Activated T-helper 2 cell treated with anti-CD3 and anti-CD28 coated beads, Interferon-gamma antibody, Interleukin-2, Interleukin-4, amounts not matched to agents 10 μg/mL and 5 μg/mL and 100 μg/mL, durations not matched to agents 14 hours and 24 hours and 36 hours (primary cell): ENCODE results near the gene FARP2. TPM values are rescaled to one million over a fixed set of nuclear protein-coding genes. Genes with fewer than 3 reads are reported as not detected.

Experiments
- DNase-seq: peaks from one replicate; pipeline ENCODE4 v3.0.0; 2021; ENCODE audit warnings: low spot score
- H3K27ac Mint-ChIP-seq: one replicate; pipeline ENCODE4 v1.8.0; 2021; ENCODE audit warnings: mixed read lengths
- H3K27me3 Mint-ChIP-seq: one replicate; pipeline ENCODE4 v1.8.0; 2021; ENCODE audit warnings: low read depth, mixed read lengths
- H3K36me3 Mint-ChIP-seq: one replicate; pipeline ENCODE4 v1.8.0; 2021; ENCODE audit warnings: low read depth, mixed read lengths
- H3K4me1 Mint-ChIP-seq: one replicate; pipeline ENCODE4 v1.8.0; 2021; ENCODE audit warnings: low read depth, mixed read lengths
- H3K4me3 Mint-ChIP-seq: one replicate; pipeline ENCODE4 v1.8.0; 2021; ENCODE audit warnings: low read depth, mild to moderate bottlenecking, moderate library complexity, mixed read lengths
- H3K9me3 Mint-ChIP-seq: one replicate; pipeline ENCODE4 v1.8.0; 2021; ENCODE audit warnings: mixed read lengths
- intact Hi-C: fragments of 100-400 bp; cut with micrococcal nuclease; formaldehyde crosslinking; loops from one replicate; pipeline ENCODE4 v1.15.1; 2023
- total RNA-seq: library from RNA; stranded (reverse); gene quantifications from 2 replicates; pipeline ENCODE4 v1.2.3, GENCODE V29; 2022

Gene FARP2
- total RNA-seq, 1 donor from 2014 or later = 38.1 TPM

- intact Hi-C loops = no loop called here
- no peak for DNase-seq
- Mint-ChIP-seq H3K27ac (no peak overlapping the region), H3K9me3 (no peaks in the 10 kb centered on the region), H3K27me3 (no peaks in the 10 kb centered on the region), H3K36me3 (peaks cover 69% of the 10 kb centered on the region), H3K4me3 (no peak overlapping the region), H3K4me1 (peaks cover 8% of the 10 kb centered on the region)
Measured at GRCh38 chr2:241330616-241330981, 25.5 kb upstream of the FARP2 start.

GRCh38 chr2:241334813-241335212, 21.3 kb upstream of the FARP2 start:
- DNase-seq = no peak
- Mint-ChIP-seq H3K36me3 (peaks cover 65% of the 10 kb centered on the region), H3K27ac (no peak overlapping the region), H3K4me1 (peaks cover 20% of the 10 kb centered on the region), H3K9me3 (no peaks in the 10 kb centered on the region), H3K4me3 (no peak overlapping the region), H3K27me3 (no peaks in the 10 kb centered on the region)
- intact Hi-C loops = no loop called here

- intact Hi-C loops = no loop called here
- Mint-ChIP-seq H3K36me3 (peaks cover 78% of the 10 kb centered on the region), H3K9me3 (no peaks in the 10 kb centered on the region), H3K4me3 (no peak overlapping the region), H3K27ac (no peak overlapping the region), H3K27me3 (no peaks in the 10 kb centered on the region), H3K4me1 (peaks cover 30% of the 10 kb centered on the region)
- DNase-seq = no peak
Measured at GRCh38 chr2:241339839-241340630, 16.1 kb upstream of the FARP2 start.

- peaks cover 85% of the 10 kb centered on the region for H3K36me3 Mint-ChIP-seq
- peaks cover 28% of the 10 kb centered on the region for H3K4me1 Mint-ChIP-seq
- no peak for DNase-seq
- H3K27ac Mint-ChIP-seq = peak overlapping the region; percentile 75
- no peak overlapping the region for H3K4me3 Mint-ChIP-seq
- H3K9me3 Mint-ChIP-seq = no peaks in the 10 kb centered on the region
- intact Hi-C loops = no loop called here
- no peaks in the 10 kb centered on the region for H3K27me3 Mint-ChIP-seq
Measured at GRCh38 chr2:241340631-241341163, 15.4 kb upstream of the FARP2 start.

- no peaks in the 10 kb centered on the region for H3K9me3 Mint-ChIP-seq
- peaks cover 80% of the 10 kb centered on the region for H3K36me3 Mint-ChIP-seq
- no peak overlapping the region for H3K4me3 Mint-ChIP-seq
- DNase-seq = no peak
- intact Hi-C loops = no loop called here
- H3K27me3 Mint-ChIP-seq = no peaks in the 10 kb centered on the region
- no peak overlapping the region for H3K27ac Mint-ChIP-seq
- peaks cover 12% of the 10 kb centered on the region for H3K4me1 Mint-ChIP-seq
Measured at GRCh38 chr2:241344925-241345651, 11.0 kb upstream of the FARP2 start.

- H3K27ac Mint-ChIP-seq = no peak overlapping the region
- DNase-seq = no peak
- peaks cover 4% of the 10 kb centered on the region for H3K4me1 Mint-ChIP-seq
- intact Hi-C loops = no loop called here
- H3K36me3 Mint-ChIP-seq = peaks cover 77% of the 10 kb centered on the region
- H3K27me3 Mint-ChIP-seq = no peaks in the 10 kb centered on the region
- H3K4me3 Mint-ChIP-seq = no peak overlapping the region
- no peaks in the 10 kb centered on the region for H3K9me3 Mint-ChIP-seq
Measured at GRCh38 chr2:241349941-241350340, 6.1 kb upstream of the FARP2 start.

GRCh38 chr2:241350530-241350877, 5.6 kb upstream of the FARP2 start:
- intact Hi-C loops = no loop called here
- no peak overlapping the region for H3K27ac Mint-ChIP-seq

GRCh38 chr2:241350878-241351639, 5.0 kb upstream of the FARP2 start:
- H3K27me3 Mint-ChIP-seq = no peaks in the 10 kb centered on the region
- H3K27ac Mint-ChIP-seq = no peak overlapping the region
- DNase-seq = no peak
- peaks cover 4% of the 10 kb centered on the region for H3K4me1 Mint-ChIP-seq
- H3K9me3 Mint-ChIP-seq = no peaks in the 10 kb centered on the region
- H3K4me3 Mint-ChIP-seq = no peak overlapping the region
- H3K36me3 Mint-ChIP-seq = peaks cover 67% of the 10 kb centered on the region
- intact Hi-C loops = no loop called here

More at GRCh38 chr2:241350530-241350877, 5.6 kb upstream of the FARP2 start:
- H3K9me3 Mint-ChIP-seq = no peaks in the 10 kb centered on the region
- DNase-seq = no peak
- no peak overlapping the region for H3K4me3 Mint-ChIP-seq
- peaks cover 72% of the 10 kb centered on the region for H3K36me3 Mint-ChIP-seq
- peaks cover 4% of the 10 kb centered on the region for H3K4me1 Mint-ChIP-seq
- no peaks in the 10 kb centered on the region for H3K27me3 Mint-ChIP-seq

- DNase-seq = no peak
- Mint-ChIP-seq H3K9me3 (no peaks in the 10 kb centered on the region), H3K4me1 (peaks cover 4% of the 10 kb centered on the region), H3K4me3 (no peak overlapping the region), H3K27me3 (no peaks in the 10 kb centered on the region), H3K36me3 (peaks cover 65% of the 10 kb centered on the region), H3K27ac (no peak overlapping the region)
- intact Hi-C loops = no loop called here
Measured at GRCh38 chr2:241351640-241352031, 4.4 kb upstream of the FARP2 start.

GRCh38 chr2:241352227-241352626, 3.9 kb upstream of the FARP2 start:
- intact Hi-C loops = no loop called here
- H3K27ac Mint-ChIP-seq = no peak overlapping the region
- H3K4me1 Mint-ChIP-seq = peaks cover 8% of the 10 kb centered on the region
- no peak for DNase-seq
- no peaks in the 10 kb centered on the region for H3K27me3 Mint-ChIP-seq
- H3K9me3 Mint-ChIP-seq = no peaks in the 10 kb centered on the region
- H3K36me3 Mint-ChIP-seq = peaks cover 65% of the 10 kb centered on the region
- no peak overlapping the region for H3K4me3 Mint-ChIP-seq

GRCh38 chr2:241354668-241355658, 1.1 kb upstream of the FARP2 start:
- peaks cover 24% of the 10 kb centered on the region for H3K4me1 Mint-ChIP-seq
- H3K4me3 Mint-ChIP-seq = no peak overlapping the region
- no peaks in the 10 kb centered on the region for H3K9me3 Mint-ChIP-seq
- DNase-seq = peak; percentile 76
- H3K27me3 Mint-ChIP-seq = no peaks in the 10 kb centered on the region
- peak overlapping the region; percentile 50 for H3K27ac Mint-ChIP-seq
- intact Hi-C loops = loop anchor here (5.0 kb wide), 3 partner anchors 87 to 347 kb away; partner anchors contain the start of gene ING5
- H3K36me3 Mint-ChIP-seq = peaks cover 44% of the 10 kb centered on the region

GRCh38 chr2:241356871-241357260, 781 bp downstream of the FARP2 start:
- peaks cover 27% of the 10 kb centered on the region for H3K36me3 Mint-ChIP-seq
- H3K27ac Mint-ChIP-seq = peak overlapping the region; percentile 59
- peak overlapping the region; percentile 84 for H3K4me3 Mint-ChIP-seq

More at GRCh38 chr2:241356871-241357260, 781 bp downstream of the FARP2 start:
- no peak for DNase-seq
- Mint-ChIP-seq H3K27me3 (no peaks in the 10 kb centered on the region), H3K9me3 (no peaks in the 10 kb centered on the region), H3K4me1 (peaks cover 29% of the 10 kb centered on the region)
- intact Hi-C loops = loop anchor here (1.0 to 5.0 kb wide), 6 partner anchors 42 to 345 kb away; partner anchors contain the start of genes HDLBP, ING5, PPP1R7 and SEPTIN2
